GM21423 (cell line): ENCODE measurements around the gene MOCS3.

Experiments used
- ATAC-seq: cut with Tn5 transposase; IDR thresholded peaks from one replicate; pipeline ENCODE4 v1.9.1; 2021; ENCODE audit warnings: mild to moderate bottlenecking, moderate library complexity; ENCODE audit not compliant: unreplicated experiment

MOCS3 gene

DNA sequence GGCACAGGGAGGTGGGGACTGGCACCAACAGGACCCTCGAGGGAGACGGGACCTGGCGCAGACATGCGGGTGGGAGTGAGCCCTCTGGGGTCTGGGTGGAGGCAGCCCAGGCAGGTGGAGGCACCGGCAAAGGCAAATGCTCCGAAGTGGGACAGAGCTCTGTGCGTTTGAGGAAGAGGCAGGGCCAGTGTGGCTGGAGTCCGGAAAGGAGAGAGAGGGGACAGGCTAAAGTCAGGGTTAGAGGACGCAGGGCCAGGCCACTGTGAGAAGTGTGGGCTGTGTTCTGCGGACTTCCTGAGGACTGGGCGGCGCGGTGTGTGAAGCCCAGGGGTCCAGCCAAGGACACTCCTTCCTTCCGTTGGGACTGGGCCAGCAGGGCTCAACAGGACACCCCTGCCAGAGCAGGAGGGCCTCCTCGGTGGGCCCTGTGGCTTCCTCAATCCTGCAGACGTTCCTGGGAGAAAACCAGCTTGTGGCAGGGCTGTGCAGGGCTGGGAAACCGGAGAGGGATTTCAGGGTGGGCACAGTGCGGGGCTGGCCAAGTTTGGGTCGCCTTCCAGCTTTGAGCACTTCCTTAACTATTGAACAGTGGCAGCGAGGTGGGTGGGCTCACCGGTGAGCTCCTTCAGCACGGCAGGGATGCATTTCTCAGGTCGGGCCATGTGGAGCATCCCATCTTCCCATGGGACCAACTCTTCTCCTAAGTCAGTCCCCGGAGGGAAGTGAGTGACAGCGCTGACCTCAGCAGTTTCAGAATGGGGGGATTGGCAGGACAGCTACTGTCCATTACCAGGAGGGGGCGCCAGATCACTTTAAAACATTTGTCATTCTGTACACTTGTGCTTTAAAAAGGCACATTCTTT, 22.5 kb downstream of the MOCS3 start:
- no peak for ATAC-seq

DNA sequence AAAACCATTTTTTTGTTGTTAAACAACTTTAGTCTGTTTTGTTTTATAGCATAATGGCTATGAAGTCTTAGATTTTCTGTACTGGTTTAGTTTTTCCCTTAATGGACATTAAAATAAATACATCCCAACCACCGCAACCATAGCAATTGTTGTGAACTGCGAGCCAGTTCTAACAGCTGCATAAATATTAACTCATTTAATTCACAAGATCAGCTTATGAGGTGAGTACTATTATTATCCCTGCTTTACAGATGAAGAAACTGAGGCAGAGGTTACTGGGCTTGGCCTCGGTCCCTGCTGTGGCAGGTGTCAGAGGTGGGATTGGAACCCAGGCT, 23.1 kb downstream of the MOCS3 start:
- ATAC-seq = no peak

DNA sequence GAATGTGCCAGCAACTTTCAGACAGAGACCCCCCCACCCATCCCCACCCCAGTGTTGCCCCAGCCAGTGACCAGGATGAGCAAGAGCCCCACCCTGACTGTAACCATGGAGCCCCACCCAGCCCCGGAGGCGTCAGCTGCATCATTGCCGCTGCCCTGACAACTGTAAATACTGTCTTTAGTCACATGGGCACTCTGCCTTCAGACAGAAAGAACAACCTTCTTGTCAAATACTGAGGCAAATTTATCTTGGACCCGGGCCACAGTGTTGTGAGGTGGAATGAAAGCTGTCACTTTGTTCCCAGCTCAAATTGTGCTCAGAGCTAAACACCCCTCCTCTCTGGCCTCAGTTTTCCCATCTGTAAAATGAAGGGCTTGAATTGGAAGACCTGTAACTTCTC, 23.7 kb downstream of the MOCS3 start:
- ATAC-seq = no peak

DNA sequence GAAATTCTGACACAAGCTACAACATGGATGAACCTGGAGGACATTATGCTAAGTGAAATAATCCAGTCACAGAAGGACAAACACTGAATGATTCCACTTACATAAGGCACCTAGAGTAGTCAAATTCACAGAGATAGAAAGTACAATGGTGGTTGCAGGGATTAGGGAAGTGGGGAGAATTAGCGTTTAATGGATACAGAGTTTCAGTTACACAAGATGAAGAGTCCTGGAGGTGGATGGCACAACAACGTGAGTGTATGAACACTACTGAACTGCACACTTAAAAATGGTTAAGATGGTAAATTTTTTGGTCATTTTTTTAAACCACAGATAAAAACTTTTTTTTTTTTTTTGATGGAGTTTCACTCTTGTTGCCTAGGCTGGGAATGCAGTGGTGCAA, 24.7 kb downstream of the MOCS3 start:
- ATAC-seq = no peak

DNA sequence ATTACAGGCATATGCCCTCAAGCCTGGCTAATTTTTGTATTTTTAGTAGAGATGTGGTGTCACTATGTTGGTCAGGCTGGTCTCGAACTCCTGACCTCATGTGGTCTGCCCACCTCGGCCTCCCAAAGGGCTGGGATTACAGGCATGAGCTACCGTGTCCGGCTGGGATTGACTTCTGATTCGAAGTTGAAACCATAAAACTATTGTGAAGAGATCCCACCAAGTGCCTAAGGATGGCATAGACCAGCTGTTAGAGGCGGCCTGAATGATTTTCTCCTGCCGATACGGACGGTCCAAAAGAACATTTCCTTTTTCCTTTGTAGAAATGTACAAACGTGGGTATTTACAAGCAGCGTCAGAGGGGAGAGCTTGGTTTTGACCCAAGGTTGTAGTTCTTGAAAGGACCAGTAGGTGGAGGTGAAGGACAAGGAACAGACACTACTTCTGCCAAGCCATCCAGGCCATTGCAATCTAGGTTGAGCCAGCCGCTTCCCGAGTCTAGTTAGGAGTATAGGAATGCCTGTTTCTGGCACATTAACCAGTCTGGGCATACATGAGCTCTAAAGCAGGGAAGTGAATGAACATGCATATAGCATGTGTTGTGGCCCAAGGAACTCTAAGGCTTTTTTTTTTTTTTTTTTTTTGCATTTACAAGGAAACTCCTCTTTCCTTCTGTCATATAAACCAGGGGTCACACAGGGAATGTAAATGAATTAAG, 29.0 kb downstream of the MOCS3 start:
- peak; percentile 53 for ATAC-seq

DNA sequence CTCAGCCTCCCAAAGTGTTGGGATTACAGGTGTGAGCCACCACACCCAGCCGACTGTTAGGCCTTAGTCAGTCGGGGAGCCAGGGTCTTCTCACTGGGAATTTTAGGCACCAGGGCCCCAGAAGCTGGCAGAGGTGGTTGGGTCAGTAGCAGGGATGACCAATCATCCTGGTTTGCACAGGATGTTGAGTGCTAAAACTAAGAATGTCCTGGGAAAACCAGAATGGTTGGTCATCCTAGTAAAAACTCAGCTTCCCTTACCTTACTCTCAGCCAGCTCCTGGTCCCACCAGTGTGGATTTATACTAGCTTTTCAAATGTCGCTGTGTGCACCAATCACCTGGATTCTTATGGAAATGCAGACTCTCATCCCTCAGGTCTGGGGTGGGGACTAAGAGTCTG, 32.5 kb downstream of the MOCS3 start:
- ATAC-seq = no peak

DNA sequence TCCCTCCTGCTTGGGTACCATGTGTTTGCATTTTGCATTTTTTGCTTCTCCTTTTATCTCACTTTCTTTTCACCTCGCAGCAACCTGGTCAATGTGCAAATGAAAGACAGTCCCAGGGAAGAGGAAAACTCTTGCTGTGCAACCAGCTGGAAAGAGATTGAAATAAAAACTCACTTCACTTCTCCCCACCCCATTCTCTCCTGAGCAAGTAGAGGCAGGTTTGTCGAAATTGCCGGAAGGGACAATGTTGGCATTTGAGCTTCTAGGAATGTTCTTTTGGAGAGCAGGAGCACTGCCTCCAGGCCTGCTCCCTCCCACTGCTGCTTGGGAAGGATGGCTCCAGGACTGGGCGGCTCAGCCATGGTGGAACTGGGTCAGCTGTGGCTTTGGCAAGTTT, 33.7 kb downstream of the MOCS3 start:
- no peak for ATAC-seq

DNA sequence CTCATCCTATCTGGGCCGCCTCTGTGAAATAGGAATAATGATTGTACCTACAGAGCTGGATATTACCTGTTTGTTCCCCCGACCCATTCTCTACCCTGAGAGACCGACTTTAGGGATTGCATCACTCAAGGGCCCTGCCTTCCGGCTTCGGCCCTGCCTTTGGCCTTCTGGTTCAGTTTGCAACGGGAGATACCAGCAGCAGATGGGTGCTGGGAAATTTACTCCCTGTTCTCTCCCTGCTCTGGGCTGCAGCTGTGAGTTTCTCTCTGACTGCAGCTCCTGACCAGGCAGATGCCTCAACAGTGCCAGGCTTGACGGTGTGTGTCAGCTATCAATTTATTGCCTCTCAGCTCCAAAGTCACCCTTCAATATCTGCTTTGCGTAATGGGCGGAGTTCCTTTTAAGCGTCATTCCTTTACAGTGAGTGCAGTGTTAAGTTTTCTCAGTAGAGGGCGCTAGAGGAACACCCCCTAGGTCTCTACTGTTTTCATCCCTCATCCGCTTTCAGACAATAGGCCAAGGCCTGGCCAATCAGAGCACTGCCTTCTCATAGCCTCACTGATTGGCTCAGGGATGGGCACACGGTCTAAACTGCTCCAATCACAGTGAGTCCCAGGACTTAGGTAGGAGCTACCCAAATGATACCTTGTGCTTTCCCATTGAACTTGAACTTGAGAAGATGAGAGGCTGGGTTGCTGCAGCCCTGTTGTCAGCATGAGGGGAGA, 34.3 kb downstream of the MOCS3 start:
- peak; percentile 83 for ATAC-seq

DNA sequence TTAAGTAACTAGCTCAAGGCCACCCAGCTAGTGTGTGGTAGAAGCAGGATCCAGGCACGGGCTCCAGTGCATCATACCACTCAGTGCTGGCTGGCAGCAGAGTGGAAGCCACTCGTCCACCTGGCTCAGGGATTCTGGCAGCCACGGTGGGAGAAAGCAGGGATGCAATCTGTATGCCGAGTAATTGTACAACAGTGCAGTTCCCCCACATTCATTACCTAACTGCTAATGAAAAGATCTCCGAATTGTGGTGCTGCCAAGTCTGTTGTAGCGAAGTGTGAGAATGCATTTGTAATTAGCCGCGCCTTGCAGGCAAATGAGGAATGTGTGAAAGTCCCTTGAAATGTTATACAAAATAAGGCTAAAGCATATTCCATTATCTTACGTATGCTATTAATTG, 35.3 kb downstream of the MOCS3 start:
- no peak for ATAC-seq

DNA sequence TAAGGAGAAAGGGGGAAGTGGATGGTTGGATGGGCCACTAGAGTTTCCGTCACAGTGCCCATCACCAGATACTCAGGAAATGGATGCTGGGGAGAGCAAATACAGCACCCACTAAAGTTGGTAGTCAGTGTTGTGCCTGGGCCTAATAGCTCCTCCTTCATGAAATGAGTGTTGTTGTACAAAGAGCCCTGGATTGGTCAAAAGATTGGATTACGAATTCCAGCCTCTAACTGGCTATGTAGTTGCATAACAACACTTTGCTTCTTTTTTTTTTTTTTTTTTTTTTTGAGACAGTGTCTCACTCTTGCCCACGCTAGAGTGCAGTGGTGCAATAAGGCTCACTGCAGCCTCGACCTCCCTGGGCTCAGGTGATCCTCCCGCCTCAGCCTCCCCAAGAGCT, 36.9 kb downstream of the MOCS3 start:
- ATAC-seq = no peak

DNA sequence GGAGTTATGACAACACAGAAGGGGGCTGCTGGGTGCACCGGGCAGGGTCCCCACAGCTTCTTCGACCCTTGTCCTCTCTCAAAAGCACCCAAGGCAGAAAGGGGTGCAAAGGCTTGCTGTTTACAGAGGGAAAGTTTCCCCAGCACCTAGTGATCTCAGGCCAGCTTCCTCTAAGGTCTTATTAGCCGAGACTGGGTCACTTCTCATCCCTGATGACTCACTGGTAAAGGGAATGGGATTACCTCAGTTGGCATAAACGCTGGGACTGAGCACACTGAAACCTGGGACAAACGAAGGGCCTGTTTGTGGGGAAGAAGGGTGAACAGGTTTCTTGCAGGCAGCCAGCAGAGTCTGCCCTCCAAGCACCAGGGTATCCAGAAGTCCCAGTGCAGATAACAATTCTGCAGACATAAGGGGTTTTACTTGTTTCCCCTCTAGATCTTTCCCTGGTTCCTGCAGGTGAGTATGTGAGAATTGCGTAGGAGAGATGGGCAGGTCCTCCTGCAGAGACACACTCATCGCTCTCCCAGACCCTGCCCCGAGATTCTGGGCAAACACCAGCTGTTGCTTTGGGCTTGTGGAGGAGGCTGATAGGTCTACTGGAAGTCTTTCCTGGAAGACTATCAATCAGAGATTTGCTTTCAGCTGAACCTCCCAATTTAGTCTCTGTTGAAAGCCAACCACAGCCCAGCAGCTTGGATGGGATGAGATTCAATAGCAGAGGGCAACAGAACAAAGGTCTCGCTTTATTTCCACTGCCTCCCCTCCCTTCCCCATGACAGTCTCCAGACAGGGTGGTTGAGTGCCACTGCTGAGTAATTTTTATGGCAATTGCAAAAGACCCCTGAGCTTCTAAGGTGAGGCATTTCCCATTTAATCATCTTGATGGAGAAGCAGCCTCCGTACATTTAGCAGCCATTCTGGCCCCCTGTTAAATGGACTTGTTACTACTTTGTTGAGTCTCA, 38.6 kb downstream of the MOCS3 start:
- ATAC-seq = no peak

DNA sequence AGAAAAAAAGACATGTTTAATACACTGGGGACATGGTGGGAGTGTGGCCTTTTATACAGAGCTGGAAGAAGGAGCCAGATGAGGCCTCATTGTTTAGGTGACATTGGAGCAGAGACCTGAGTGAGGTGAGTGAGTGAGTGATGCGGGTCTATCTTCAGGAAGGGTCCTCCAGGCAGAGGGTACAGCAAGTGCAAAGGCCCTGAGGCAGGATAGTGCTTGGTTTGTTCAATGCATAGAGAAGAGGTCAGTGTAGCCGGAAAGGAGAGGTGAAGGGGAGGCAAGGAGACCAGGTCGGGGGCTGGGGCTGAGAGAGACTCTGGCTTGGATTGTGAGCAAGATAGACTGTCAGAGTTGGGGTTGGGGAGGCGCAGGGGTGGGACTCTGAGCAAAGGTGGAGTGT, 40.7 kb downstream of the MOCS3 start:
- no peak for ATAC-seq

DNA sequence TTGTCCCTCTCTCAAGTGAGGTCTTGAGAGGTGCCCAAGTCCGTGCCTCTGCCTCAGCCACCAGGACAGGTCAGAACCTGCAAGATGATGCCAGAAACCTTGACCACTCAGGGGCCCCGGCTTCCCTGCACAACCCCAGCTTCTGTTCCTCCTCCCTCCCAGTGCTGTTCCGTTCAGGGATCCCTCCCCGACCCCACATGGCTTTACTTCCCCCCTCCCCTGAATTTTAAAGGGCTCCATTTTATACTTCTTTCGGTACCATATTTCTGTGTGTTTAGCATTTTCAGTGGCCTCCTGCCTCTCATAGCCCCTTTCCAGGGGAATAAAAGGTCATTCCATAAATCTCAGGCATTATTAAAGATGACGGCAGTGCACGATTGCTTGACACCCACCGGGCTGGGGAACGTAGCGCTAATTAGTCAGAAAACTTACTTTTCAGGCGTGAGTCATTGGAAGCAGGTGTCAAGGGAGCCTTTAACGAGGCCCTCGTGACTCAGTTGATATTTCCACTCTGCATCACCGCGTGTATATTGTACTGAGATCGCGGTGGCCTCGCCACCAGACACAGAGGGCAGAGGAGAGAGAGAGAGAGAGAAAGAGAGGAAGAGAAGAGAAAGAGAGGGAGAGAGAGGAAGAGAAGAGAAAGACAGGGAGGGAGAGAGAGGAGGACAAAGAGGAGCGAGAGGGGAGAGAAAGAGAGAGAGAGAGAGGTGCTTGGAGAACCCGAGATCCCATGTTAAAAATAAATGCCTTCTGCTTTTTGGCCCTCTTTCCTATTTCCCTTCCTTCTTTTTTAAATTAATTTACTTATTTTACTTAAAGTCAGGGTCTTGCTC, 43.0 kb downstream of the MOCS3 start:
- no peak for ATAC-seq

DNA sequence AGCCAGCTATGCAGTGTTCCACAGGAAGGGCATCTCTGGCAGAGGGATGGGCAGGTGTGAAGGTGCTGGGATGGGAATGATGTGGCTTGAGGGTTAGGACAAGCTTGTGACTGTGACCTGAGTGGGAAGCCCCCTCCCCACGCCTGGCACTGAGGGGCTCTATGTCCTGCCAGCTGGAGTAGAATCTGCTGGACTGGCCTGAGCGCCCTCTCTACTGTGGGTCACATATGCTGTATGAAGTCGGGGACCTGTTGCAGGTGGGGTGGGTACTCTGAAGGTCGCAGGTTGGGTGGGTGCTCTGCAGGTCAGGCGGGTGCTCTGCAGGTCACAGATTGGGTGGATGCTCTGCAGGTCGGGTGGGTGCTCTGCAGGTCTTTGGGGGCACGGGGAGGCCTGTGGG, 44.0 kb downstream of the MOCS3 start:
- no peak for ATAC-seq

DNA sequence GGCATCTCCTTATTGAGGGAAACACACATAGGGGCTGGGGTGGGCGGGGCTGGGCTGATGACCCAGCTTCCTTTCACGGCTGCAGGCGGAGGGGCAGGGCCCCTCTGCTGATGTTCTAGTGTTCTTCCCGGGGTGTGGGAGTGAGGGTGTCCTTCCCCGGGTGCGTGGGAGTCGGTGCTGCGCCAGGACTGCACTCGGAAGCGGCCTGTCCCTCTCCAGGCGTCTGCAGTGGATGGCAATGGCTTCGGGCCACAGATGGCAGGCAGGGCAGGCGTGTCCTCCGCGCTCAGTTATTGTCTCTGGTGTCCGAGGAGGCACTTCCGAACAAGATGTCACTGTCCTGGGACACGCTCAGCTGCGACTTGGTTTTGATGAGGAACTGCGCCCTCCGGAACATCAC, 45.1 kb downstream of the MOCS3 start:
- no peak for ATAC-seq

DNA sequence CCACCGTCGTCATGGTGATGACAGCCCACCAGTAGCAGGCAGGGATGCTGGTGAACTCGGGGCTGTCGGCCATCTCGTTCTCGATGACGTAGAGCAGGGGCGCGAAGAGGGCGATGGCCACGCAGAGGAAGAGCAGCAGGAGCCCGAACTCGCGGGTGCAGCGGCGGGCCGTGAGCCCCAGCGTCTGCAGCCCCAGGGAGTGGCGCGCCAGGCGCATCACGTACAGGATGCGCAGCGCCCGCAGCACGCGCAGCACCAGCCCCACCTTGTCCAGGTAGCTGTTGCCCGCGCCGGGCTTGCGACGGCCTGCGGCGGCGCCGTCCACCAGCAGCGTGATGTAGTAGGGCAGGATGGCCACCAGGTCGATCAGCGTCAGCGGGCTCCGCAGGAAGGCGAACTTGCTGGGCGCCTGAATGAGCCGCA, 45.7 kb downstream of the MOCS3 start:
- ATAC-seq = no peak

DNA sequence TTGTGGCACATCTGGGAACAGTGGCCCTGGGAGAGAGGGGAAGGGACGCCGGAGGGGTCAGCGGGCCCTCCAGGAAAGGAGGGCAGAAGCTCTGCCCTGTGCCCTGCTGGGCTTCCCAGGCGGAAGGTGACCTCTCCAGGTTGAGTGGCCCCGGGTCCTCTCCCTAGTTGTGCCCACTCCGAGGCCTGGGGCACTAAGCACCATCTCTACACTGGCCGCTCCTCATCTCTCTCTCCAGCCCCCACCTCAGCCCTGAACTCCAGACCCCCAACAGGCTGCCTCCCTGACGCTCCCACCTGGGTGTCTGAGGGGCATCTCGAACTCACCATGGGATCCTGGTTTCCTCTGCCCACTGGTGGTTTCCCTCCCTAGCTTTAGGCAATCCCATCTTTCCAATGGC, 46.2 kb downstream of the MOCS3 start:
- no peak for ATAC-seq

DNA sequence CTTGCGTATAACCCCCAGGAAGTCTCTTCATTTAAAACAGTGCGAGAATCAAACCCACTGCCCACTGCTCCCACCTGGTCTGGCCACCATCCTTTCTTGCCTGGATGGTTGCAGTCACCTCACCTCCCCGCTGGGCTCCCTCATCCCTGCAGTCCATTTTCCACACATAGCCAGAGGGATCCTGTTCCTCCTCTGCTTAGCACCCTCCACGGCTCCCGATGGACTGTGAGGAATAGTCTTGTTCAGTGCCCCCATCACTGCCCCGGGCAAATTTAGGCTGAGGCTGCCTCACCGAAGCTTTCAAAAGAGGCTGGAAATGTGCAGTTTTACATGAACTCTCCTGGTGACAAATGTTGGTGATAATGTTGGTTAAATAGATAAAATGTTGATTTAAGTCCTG, 46.6 kb downstream of the MOCS3 start:
- ATAC-seq = no peak

DNA sequence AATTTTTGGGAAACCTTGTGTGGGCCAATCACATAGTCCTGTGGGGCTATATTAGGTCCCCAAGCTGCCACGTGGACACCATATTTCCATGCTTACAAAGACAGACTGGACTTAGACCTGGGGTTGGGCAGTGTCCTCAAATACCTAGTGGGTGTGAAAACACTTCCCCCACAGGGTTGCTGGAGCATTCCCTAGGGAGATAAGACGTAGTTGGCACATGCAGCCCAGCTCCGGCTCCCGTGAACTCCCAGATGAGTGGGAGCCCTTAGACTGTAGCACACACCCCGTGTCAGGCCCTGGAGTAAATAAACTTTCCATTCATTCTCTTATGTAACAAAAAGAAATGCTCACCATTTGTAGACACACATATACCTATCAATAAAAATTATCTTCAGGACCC, 50.1 kb downstream of the MOCS3 start:
- ATAC-seq = no peak
